Measurements from ENCODE around the gene IFNW1. TPM values are rescaled to one million over a fixed set of nuclear protein-coding genes. Genes with fewer than 3 reads are reported as not detected.
"Not testable (repeated sequence)": the region's sequence is repeated elsewhere in the genome, so short reads cannot be mapped to it uniquely, and the experiment has no call there.

The IFNW1 gene
- total RNA-seq, 2 donors from 2014 or later: not detected

- no peak overlapping the region for H3K4me3 Mint-ChIP-seq
- DNase-seq (ENCODE audit: low spot score) (no peak), ATAC-seq (no peak)
- H3K27ac Mint-ChIP-seq: no peak overlapping the region
- no peaks in the 10 kb centered on the region for H3K9me3 Mint-ChIP-seq
- peaks cover 7 to 15% of the 10 kb centered on the region in 2 donors for H3K27me3 Mint-ChIP-seq
- H3K4me1 Mint-ChIP-seq (ENCODE audit: low read depth in 2 of 2): peaks cover 0 to 4% of the 10 kb centered on the region in 2 donors
- no peaks in the 10 kb centered on the region for H3K36me3 Mint-ChIP-seq
These were observed 4.6 kb downstream of the IFNW1 start for GRCh38 chr9:21137020-21137419.

DNA sequence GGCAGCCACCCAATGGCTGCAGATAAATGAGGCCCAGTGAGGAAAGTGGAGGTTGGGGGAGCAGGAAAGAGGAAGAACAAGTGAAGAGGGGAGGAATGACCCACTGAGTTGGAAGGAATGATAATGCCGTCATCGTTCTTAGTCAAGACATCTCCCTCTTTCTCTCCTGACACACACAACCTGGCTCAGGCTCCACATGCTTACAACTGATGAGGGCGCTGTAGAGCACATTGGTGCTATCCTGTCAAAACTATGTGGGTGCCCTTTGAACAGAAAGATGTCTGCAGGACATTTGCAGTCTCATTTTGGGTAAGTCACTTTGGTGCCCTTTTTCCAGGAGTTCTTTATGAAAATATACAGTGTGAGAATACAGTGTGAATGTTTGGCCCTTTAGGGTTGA, 5.9 kb downstream of the IFNW1 start:
- Mint-ChIP-seq H3K27ac (no peak overlapping the region), H3K27me3 (peaks cover 7 to 15% of the 10 kb centered on the region in 2 donors), H3K9me3 (no peaks in the 10 kb centered on the region), H3K36me3 (no peaks in the 10 kb centered on the region), H3K4me3 (no peak overlapping the region), H3K4me1 (ENCODE audit: low read depth in 2 of 2) (no peaks in the 10 kb centered on the region)
- DNase-seq (ENCODE audit: low spot score) (no peak), ATAC-seq (no peak)

GRCh38 chr9:21128186-21128585, 13.4 kb downstream of the IFNW1 start:
- H3K9me3 Mint-ChIP-seq, H3K27ac Mint-ChIP-seq: not testable (repeated sequence)

DNA sequence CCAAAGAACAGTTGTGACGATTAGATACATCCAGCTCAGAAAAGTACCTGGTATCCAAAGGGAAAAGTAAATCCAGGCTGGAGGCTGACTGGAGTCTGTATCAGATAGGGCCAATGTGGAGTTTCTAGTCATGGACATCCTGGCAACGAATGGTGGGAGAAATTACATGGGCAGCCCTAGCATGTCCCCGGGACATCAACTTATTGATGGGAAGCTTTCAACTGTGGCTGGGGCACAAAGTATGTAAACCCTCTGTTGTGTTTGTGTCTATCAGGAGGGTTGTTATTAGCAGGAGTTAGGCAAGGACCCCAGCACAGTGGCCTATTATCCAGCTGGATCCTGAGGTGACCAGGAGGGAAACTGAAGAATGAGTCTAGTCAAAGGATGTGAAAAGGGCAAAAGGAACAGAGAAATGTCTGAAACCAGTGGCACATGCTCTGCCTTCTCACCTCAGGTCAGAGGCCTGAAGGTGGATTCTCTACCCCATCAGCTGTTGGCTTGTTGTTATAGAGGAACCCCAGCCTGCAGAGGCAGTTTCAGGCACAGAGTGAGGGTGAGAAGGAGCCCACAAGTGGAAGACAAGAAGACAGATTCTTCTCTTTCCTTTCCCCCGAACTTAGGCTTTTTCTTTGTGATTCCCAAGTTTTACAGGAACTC, 19.9 kb downstream of the IFNW1 start:
- no peaks in the 10 kb centered on the region for H3K9me3 Mint-ChIP-seq
- no peak overlapping the region for H3K4me3 Mint-ChIP-seq
- H3K4me1 Mint-ChIP-seq (ENCODE audit: low read depth in 2 of 2): peaks cover 6 to 8% of the 10 kb centered on the region in 2 donors
- H3K36me3 Mint-ChIP-seq: no peaks in the 10 kb centered on the region
- H3K27ac Mint-ChIP-seq: no peak overlapping the region
- ATAC-seq (peak in 1 of 2 donors; percentile 49), DNase-seq (ENCODE audit: low spot score) (no peak)
- H3K27me3 Mint-ChIP-seq: peaks cover 21 to 22% of the 10 kb centered on the region in 2 donors

More at GRCh38 chr9:21128186-21128585, 13.4 kb downstream of the IFNW1 start:
- H3K4me3 Mint-ChIP-seq; ATAC-seq; H3K27me3 Mint-ChIP-seq; DNase-seq (ENCODE audit: low spot score): not testable (repeated sequence)
- H3K4me1 Mint-ChIP-seq (ENCODE audit: low read depth in 2 of 2): peaks cover 7 to 15% of the 10 kb centered on the region in 2 donors
- peaks cover 13% of the 10 kb centered on the region for H3K36me3 Mint-ChIP-seq

DNA sequence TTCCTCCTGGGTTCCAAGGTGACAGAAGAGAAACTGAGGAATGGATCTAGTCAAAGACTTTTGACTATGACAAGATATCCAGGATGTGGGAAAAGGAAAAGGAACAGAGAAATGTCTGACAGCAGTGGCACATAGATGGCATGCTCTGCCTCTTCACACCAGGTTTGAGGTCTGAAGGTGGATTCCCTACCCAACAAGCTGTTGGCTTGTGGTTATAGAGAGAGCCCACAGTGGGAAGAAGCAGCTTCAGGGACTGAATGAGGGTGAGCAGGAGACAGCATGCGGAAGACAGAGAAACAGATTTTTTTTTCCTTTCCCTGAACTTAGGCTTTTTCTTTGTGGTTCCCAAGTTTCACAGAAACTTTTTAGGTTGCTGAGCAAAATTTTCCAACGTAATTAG, 20.6 kb downstream of the IFNW1 start:
- Mint-ChIP-seq H3K27me3 (peaks cover 18 to 27% of the 10 kb centered on the region in 2 donors), H3K27ac (no peak overlapping the region), H3K4me1 (ENCODE audit: low read depth in 2 of 2) (peaks cover 6 to 8% of the 10 kb centered on the region in 2 donors), H3K4me3 (no peak overlapping the region), H3K9me3 (no peaks in the 10 kb centered on the region), H3K36me3 (no peaks in the 10 kb centered on the region)
- peak in 1 of 2 donors; percentile 67 for ATAC-seq
- no peak for DNase-seq (ENCODE audit: low spot score)

DNA sequence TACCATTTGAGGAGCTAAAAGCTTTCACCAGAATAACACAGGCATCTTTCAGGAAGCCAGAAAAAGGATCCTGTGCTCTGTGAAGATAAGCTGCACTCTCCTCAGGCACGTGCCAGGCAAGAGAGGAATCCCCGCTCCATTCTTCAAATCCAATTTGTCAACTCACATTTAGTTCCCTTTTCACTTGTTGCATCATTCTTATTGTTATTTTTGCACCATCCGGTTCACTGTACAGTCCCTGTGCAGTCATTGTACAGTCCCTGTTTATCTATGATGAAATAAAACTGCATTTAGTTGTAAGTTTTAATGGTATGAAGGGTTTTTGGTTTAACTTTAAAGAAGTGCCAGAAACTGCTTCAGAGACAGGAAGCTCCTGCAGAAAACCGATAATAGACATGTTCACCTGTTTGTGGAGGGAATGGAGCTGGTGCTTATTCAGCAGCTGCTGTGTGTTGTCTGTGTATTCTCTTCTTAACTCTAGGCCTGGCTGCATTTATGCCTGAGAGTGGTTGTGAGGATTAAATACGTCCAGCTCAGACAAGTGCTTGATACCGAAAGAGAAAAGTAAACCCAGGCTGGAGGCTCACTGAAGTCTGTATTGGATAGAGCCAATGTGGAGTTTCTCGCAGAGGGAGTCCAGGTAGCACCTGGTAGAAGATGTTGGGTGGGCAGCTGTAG, 22.4 kb downstream of the IFNW1 start:
- ATAC-seq: no peak
- Mint-ChIP-seq H3K4me1 (ENCODE audit: low read depth in 2 of 2) (peaks cover 6 to 8% of the 10 kb centered on the region in 2 donors), H3K27ac (no peak overlapping the region), H3K27me3 (peaks cover 17 to 28% of the 10 kb centered on the region in 2 donors), H3K36me3 (no peaks in the 10 kb centered on the region), H3K4me3 (no peak overlapping the region), H3K9me3 (no peaks in the 10 kb centered on the region)
- DNase-seq (ENCODE audit: low spot score): no peak

DNA sequence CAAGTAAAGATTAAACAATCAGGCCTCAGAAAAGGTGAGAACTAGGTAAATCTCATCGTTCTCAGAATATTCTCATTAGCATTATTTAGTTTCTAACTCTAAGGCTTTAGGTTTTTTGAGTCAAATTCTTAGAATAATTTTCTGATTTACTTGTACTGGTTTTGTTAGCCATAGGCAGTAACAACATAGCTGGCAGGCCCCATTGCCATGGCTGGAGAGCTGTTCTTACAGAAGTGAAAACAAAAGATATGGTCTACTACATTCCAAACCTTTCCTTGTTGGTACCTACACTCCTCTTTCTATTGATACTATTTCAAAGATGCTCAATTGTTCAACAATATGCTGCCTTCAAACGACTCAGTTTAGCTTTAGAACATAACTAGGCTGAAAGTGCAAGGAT, 27.3 kb downstream of the IFNW1 start:
- Mint-ChIP-seq H3K36me3 (no peaks in the 10 kb centered on the region), H3K27ac (no peak overlapping the region)

GRCh38 chr9:21110708-21111576, 30.7 kb downstream of the IFNW1 start:
- no peak overlapping the region for H3K27ac Mint-ChIP-seq
- H3K27me3 Mint-ChIP-seq: peaks cover 2 to 7% of the 10 kb centered on the region in 2 donors
- ATAC-seq (peak; percentile 68 to 78), DNase-seq (ENCODE audit: low spot score) (no peak)
- peaks cover 0 to 2% of the 10 kb centered on the region in 2 donors for H3K4me1 Mint-ChIP-seq (ENCODE audit: low read depth in 2 of 2)
- H3K36me3 Mint-ChIP-seq: no peaks in the 10 kb centered on the region
- no peaks in the 10 kb centered on the region for H3K9me3 Mint-ChIP-seq
- no peak overlapping the region for H3K4me3 Mint-ChIP-seq

More for the DNA sequence above, 27.3 kb downstream of the IFNW1 start:
- Mint-ChIP-seq H3K27me3 (peaks cover 8 to 25% of the 10 kb centered on the region in 2 donors), H3K4me3 (no peak overlapping the region), H3K4me1 (ENCODE audit: low read depth in 2 of 2) (peaks cover 2 to 3% of the 10 kb centered on the region in 2 donors), H3K9me3 (no peaks in the 10 kb centered on the region)
- no peak for DNase-seq (ENCODE audit: low spot score)
- no peak for ATAC-seq

GRCh38 chr9:21104787-21105186, 36.8 kb downstream of the IFNW1 start:
- no peaks in the 10 kb centered on the region for H3K36me3 Mint-ChIP-seq
- no peak for DNase-seq (ENCODE audit: low spot score)

GRCh38 chr9:21102305-21102704, 39.3 kb downstream of the IFNW1 start:
- no peak for DNase-seq (ENCODE audit: low spot score)
- Mint-ChIP-seq H3K4me1 (ENCODE audit: low read depth in 2 of 2) (peaks cover 6 to 9% of the 10 kb centered on the region in 2 donors), H3K4me3 (no peak overlapping the region), H3K27ac (no peak overlapping the region), H3K9me3 (no peaks in the 10 kb centered on the region), H3K27me3 (peaks cover 0 to 8% of the 10 kb centered on the region in 2 donors), H3K36me3 (no peaks in the 10 kb centered on the region)
- ATAC-seq: no peak

More at GRCh38 chr9:21104787-21105186, 36.8 kb downstream of the IFNW1 start:
- no peak for ATAC-seq
- H3K4me1 Mint-ChIP-seq (ENCODE audit: low read depth in 2 of 2): peaks cover 5 to 7% of the 10 kb centered on the region in 2 donors
- H3K27me3 Mint-ChIP-seq: peaks cover 0 to 8% of the 10 kb centered on the region in 2 donors
- H3K27ac Mint-ChIP-seq: no peak overlapping the region
- no peak overlapping the region for H3K4me3 Mint-ChIP-seq
- no peaks in the 10 kb centered on the region for H3K9me3 Mint-ChIP-seq

DNA sequence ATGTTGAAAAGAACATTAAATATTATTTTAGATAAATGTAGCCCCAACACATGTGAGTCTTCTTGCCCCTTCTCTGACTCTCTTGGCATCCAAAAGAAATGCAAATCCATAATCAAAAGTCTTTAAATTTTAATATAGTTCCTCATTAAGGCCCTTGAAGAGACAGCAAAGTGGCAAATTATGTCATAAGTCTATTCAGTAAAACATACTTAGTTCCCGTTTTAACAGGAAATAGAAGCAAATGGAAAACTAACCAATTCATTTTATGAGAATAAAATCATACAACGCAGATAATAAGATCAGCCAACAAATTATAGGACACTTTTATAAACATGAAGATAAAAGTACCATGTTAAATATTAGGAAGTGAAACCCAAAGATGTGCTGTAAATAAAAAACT, 43.8 kb downstream of the IFNW1 start:
- Mint-ChIP-seq H3K27me3 (no peaks in the 10 kb centered on the region), H3K27ac (peak overlapping the region; percentile 80 to 94), H3K4me3 (no peak overlapping the region), H3K36me3 (no peaks in the 10 kb centered on the region), H3K9me3 (no peaks in the 10 kb centered on the region), H3K4me1 (ENCODE audit: low read depth in 2 of 2) (peaks cover 23 to 27% of the 10 kb centered on the region in 2 donors)
- DNase-seq (ENCODE audit: low spot score) (no peak), ATAC-seq (no peak)

- Mint-ChIP-seq H3K27ac (peak overlapping the region; percentile 80 to 94), H3K9me3 (no peaks in the 10 kb centered on the region), H3K36me3 (no peaks in the 10 kb centered on the region), H3K4me3 (peak overlapping the region; percentile 84), H3K4me1 (ENCODE audit: low read depth in 2 of 2) (peaks cover 26 to 27% of the 10 kb centered on the region in 2 donors), H3K27me3 (no peaks in the 10 kb centered on the region)
- no peak for DNase-seq (ENCODE audit: low spot score)
- ATAC-seq: no peak
These were observed 44.8 kb downstream of the IFNW1 start for GRCh38 chr9:21096901-21097255.

DNA sequence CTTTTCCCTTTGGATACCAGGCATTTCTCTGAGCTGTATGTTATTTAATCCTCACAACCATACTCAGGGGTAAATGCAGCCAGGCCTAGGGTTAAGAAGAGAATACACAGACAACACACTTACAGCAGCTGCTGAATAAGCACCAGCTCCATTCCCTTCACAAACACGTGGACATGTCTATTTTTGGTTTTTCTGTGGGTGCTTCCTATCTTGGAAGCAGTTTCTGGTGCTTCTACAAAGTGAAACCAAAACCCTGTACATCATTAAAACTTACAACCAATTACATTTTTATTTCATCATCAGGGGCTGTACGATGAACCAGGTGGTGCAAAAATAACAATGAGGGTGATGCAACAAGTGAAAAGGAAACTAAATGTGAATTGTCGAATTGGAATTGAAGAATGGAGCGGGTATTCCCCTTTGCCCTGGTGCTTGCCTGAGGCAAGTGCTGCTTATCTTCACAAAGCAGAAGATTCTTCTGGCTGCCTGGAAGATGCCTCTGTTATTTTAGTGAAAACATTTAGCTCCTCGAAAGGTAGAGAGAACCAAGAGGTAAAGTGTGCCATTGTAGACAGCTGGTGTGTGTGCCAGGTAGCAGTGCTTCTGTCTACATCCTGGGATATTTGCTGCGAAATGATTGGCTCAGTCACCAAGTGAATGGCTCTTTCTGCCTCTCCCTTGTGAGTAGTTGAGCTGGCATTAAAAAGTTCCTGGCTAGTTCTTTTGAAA, 45.3 kb downstream of the IFNW1 start:
- Mint-ChIP-seq H3K4me1 (ENCODE audit: low read depth in 2 of 2) (peaks cover 27 to 29% of the 10 kb centered on the region in 2 donors), H3K27me3 (no peaks in the 10 kb centered on the region)

More for the DNA sequence above, 45.3 kb downstream of the IFNW1 start:
- Mint-ChIP-seq H3K27ac (peak overlapping the region; percentile 80 to 94), H3K9me3 (no peaks in the 10 kb centered on the region), H3K36me3 (no peaks in the 10 kb centered on the region), H3K4me3 (peak overlapping the region; percentile 84)
- ATAC-seq: peak; percentile 90 to 93
- peak; percentile 68 for DNase-seq (ENCODE audit: low spot score)

Data from natural killer cell treated with Interleukin-12 subunit alpha and Interleukin-12 subunit beta and Interleukin-15 and Interleukin-18, amount 100 ng/mL, for 72 hours (primary cell).